Stomach (tissue), 9 donors: Measurements from ENCODE around the gene KCNAB2. TPM values are rescaled to one million over a fixed set of nuclear protein-coding genes. Genes with fewer than 3 reads are reported as not detected.

ENCODE experiments used
- DNase-seq, 2 donors: peaks; one replicate each; pipeline versions ENCODE4 v3.0.0 to v3.0.0-alpha.2; 2013 to 2019
- H3K27ac ChIP-seq, 5 donors: fragments of 200-600 bp in 4 of 5; sonication (generic) in 4 of 5; one replicate each; pipeline ENCODE4 v1.5.1; 2013 to 2019; ENCODE audit warnings: mild to moderate bottlenecking in 1 of 5, moderate library complexity in 1 of 5
- H3K27me3 ChIP-seq, 3 donors: fragments of 200-600 bp; sonication (generic); one replicate each; pipeline ENCODE4 v1.5.1; 2017 to 2019; ENCODE audit warnings: mixed run types in 1 of 3
- H3K36me3 ChIP-seq, 4 donors: fragments of 200-600 bp; sonication (generic); 1 replicate in 3 of 4; 2 replicates in 1 of 4; pipeline ENCODE4 v1.5.1; 2016 to 2019
- H3K4me1 ChIP-seq, 4 donors: fragments of 200-600 bp; sonication (generic); one replicate each; pipeline ENCODE4 v1.5.1; 2016 to 2019
- H3K4me3 ChIP-seq, 4 donors: fragments of 200-600 bp; sonication (generic) in 3 of 4; one replicate each; pipeline ENCODE4 v1.5.1; 2016 to 2019; ENCODE audit warnings: mild to moderate bottlenecking in 1 of 4
- H3K9me3 ChIP-seq, 4 donors: fragments of 200-600 bp; sonication (generic); one replicate each; pipeline ENCODE4 v1.5.1; 2016 to 2019
- EP300 ChIP-seq: sonication (generic); formaldehyde crosslinking; IDR thresholded peaks from one replicate; pipeline ENCODE4 v1.6.1; 2017; ENCODE audit warnings: antibody characterized with exemption
- POLR2A ChIP-seq, 4 donors: fragments of 450-650 bp; IDR thresholded peaks; one replicate each; pipeline ENCODE4 v1.6.1; 2016; ENCODE audit warnings: antibody characterized with exemption in 4 of 4, control low read depth in 2 of 4, mild to moderate bottlenecking in 1 of 4, moderate library complexity in 1 of 4
- POLR2AphosphoS5 ChIP-seq, 3 donors: sonication (generic); formaldehyde crosslinking; IDR thresholded peaks; one replicate each; pipeline ENCODE4 v1.6.1; 2016; ENCODE audit warnings: antibody characterized with exemption in 3 of 3
- WGBS, 5 donors: extraction: QIAGEN DNeasy Blood & Tissue Kit in 3 of 5; methylation state at CpG; one replicate each; pipeline versions ENCODE4 v1.1.5 to v1.1.7; 2013 to 2018; 5-methylcytosine and 5-hydroxymethylcytosine counted together
- intact Hi-C: fragments of 100-400 bp; cut with DNase I; formaldehyde crosslinking; loops from one replicate; pipeline ENCODE4 v1.15.1; 2023; ENCODE audit warnings: low total_unique reads
- polyA plus RNA-seq, 3 donors: library from polyadenylated mRNA; stranded (reverse); fragments of 200-250 nt; gene quantifications; one replicate each; pipeline ENCODE4 v1.2.3, GENCODE V29; 2013
- total RNA-seq, 5 donors: library from RNA; depleted of rRNA; stranded (reverse); fragments of >200 nt; gene quantifications; one replicate each; pipeline versions ENCODE4 v1.1.0 to v1.2.3, GENCODE V29; 2014 to 2016
- TF ChIP-seq, protein P1 (sequence below), 7 experiments: fragments of 450-650 bp in 4 of 7; fragments of 200-600 bp in 3 of 7; sonication (generic) in 3 of 7; IDR thresholded peaks; one replicate each; pipeline ENCODE4 v1.5.1; 2016 to 2019; ENCODE audit warnings: antibody characterized with exemption in 7 of 7, control low read depth in 2 of 7, mild to moderate bottlenecking in 1 of 7
- donor health status: healthy with polysubstance abuse.
- donor health status: Bipolar disorder and iron deficiency.
- donor health status: healthy.

KCNAB2 gene
- total and polyA plus RNA-seq, 8 donors: 0.29 to 39.1 (median 3.3) TPM

DNA sequence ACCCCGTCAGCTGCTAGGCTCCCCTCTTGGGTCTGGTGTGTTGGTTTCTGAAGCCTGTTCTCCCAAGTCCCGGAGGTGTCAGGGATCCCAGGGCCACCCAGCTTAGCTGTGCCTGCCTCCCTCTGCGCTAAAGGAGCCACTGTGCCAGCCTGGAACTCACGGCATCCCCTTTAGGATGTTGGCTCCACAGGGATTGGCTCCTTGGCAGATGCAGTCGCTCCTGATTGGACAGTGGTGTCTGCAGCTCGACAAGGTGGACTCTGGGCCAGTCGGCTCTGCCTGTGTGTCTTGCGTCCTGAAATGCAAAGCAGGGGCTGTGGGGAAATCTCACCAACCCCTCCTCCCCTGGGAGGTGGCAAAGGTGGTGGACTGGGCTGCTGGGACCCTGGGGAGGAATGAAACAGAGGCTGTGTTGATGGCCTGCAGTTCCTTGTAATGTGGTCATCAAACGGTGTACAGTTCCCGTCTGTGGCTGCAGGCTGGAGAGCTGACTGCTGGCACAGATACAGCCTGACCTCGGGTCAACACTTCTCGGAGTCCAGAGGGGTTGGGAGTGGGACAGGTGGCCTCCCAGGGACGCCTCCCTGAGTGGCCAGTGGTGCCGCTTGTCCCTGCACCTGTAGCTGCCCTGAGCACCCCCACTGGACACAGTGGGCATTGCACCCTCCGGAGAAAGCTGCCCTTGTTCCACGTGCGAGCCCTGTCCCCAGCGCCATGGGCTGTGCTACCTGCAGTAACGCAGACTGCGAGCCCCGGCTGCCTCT, 11.5 kb upstream of the KCNAB2 start:
- Histone ChIP-seq H3K9me3 (no peaks in the 10 kb centered on the region), H3K36me3 (peaks cover 0 to 4% (median 0%) of the 10 kb centered on the region in 4 donors), H3K4me3 (no peak overlapping the region), H3K4me1 (peaks cover 0 to 20% (median 3%) of the 10 kb centered on the region in 4 donors), H3K27me3 (peaks cover 0 to 36% (median 0%) of the 10 kb centered on the region in 3 donors), H3K27ac (no peak overlapping the region)
- intact Hi-C loops: no loop called here
- 21 to 30% (median 24%) methylated on average over 14 to 21 of the region's 21 CpGs for WGBS, 5 donors
- TF ChIP-seq, protein P1, sequence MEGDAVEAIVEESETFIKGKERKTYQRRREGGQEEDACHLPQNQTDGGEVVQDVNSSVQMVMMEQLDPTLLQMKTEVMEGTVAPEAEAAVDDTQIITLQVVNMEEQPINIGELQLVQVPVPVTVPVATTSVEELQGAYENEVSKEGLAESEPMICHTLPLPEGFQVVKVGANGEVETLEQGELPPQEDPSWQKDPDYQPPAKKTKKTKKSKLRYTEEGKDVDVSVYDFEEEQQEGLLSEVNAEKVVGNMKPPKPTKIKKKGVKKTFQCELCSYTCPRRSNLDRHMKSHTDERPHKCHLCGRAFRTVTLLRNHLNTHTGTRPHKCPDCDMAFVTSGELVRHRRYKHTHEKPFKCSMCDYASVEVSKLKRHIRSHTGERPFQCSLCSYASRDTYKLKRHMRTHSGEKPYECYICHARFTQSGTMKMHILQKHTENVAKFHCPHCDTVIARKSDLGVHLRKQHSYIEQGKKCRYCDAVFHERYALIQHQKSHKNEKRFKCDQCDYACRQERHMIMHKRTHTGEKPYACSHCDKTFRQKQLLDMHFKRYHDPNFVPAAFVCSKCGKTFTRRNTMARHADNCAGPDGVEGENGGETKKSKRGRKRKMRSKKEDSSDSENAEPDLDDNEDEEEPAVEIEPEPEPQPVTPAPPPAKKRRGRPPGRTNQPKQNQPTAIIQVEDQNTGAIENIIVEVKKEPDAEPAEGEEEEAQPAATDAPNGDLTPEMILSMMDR (IDR thresholded peaks at IDR 0.05): peak in 5 of 7 experiments; percentile 11 to 68 (median 61)
- TF ChIP-seq EP300: no peak
- peak; percentile 44 to 61 for DNase-seq

DNA sequence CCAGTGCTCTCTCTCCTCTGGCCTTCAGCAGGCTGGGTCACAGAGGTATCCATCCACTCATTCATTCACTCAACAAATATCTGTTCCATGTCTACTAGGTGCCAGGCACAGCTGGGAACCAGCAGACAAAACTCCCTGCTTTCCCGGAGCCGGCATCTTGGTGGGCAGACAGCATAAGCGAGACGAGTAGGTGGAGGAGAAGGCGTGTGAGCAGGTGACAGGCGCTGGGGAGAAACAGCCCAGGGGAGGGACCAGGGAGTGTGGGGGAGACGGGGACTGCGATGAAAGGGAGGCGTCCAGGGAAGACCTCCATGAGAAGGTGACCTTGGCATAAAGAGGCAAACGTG, 11.0 kb upstream of the KCNAB2 start:
- H3K9me3 ChIP-seq: no peaks in the 10 kb centered on the region
- peaks cover 0 to 41% (median 0%) of the 10 kb centered on the region in 3 donors for H3K27me3 ChIP-seq
- no peaks in the 10 kb centered on the region for H3K36me3 ChIP-seq
- 63 to 71% (median 69%) methylated on average over 10 of the region's 10 CpGs for WGBS, 5 donors
- no peak for DNase-seq
- peaks cover 0 to 15% (median 3%) of the 10 kb centered on the region in 4 donors for H3K4me1 ChIP-seq
- no peak for TF ChIP-seq POLR2A (IDR thresholded peaks at IDR 0.05)
- TF ChIP-seq, protein P1 (IDR thresholded peaks at IDR 0.05): no peak
- no peak for TF ChIP-seq EP300
- intact Hi-C loops: no loop called here
- no peak overlapping the region for H3K27ac ChIP-seq
- no peak overlapping the region for H3K4me3 ChIP-seq

DNA sequence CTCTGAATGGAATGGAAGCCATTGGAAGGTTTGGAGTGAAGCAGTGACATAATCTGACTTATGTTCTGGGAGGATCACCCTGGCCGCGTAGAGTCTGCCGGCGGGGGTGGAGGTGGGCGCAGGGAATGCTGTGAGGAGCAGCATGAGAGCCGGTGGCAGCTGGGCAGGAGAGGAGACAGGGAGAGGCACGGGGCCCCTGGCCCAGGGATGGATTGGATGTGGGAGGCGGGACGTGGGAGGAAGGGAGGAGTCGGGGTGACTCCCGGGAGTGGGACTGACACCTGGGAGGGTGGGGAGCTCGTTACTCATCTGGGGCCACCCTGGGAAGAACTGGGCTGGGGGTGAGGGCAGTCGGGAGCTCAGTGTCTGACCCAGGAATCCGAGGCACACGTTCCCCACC, 10.4 kb upstream of the KCNAB2 start:
- intact Hi-C loops: no loop called here
- peaks cover 0 to 1% (median 0%) of the 10 kb centered on the region in 4 donors for H3K36me3 ChIP-seq
- H3K4me3 ChIP-seq: no peak overlapping the region
- 63 to 70% (median 64%) methylated on average over 14 to 15 of the region's 15 CpGs for whole genome bisulfite sequencing, 5 donors
- H3K27me3 ChIP-seq: peaks cover 0 to 45% (median 0%) of the 10 kb centered on the region in 3 donors
- no peak for TF ChIP-seq EP300
- no peak for TF ChIP-seq POLR2AphosphoS5 (IDR thresholded peaks at IDR 0.05)
- no peak for TF ChIP-seq POLR2A (IDR thresholded peaks at IDR 0.05)
- TF ChIP-seq, protein P1 (IDR thresholded peaks at IDR 0.05): no peak
- no peak for DNase-seq
- H3K27ac ChIP-seq: no peak overlapping the region
- H3K4me1 ChIP-seq: peaks cover 0 to 10% (median 3%) of the 10 kb centered on the region in 4 donors
- H3K9me3 ChIP-seq: no peaks in the 10 kb centered on the region

DNA sequence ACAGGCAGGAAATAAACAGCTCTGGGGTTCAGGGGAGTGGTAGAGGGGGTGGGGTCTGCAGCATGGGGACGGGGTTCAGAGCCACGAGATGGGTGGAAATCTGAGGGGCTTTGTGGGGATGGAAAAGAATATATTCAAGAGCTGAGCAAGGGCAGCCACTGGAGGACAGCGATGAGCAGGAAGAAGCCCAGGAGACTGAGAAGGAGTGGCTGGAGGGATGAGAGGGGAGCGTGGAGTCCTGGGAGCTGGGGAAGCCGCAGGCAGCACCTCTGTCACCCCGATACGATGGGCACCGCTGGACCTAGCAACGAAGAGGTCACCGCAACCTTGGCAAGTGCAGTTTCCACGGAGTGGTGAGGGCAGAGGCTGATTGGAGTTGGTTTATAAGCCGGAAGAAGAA, 10.0 kb upstream of the KCNAB2 start:
- no peak overlapping the region for H3K4me3 ChIP-seq
- peaks cover 0 to 10% (median 3%) of the 10 kb centered on the region in 4 donors for H3K4me1 ChIP-seq
- no peak for DNase-seq
- 64 to 76% (median 69%) methylated on average over 12 of the region's 12 CpGs for WGBS, 5 donors
- TF ChIP-seq POLR2AphosphoS5 (IDR thresholded peaks at IDR 0.05): no peak
- TF ChIP-seq EP300: no peak
- TF ChIP-seq, protein P1 (IDR thresholded peaks at IDR 0.05): no peak
- no peak for TF ChIP-seq POLR2A (IDR thresholded peaks at IDR 0.05)
- no peaks in the 10 kb centered on the region for H3K9me3 ChIP-seq
- H3K36me3 ChIP-seq: peaks cover 0 to 5% (median 0%) of the 10 kb centered on the region in 4 donors
- peaks cover 0 to 45% (median 0%) of the 10 kb centered on the region in 3 donors for H3K27me3 ChIP-seq
- intact Hi-C loops: no loop called here
- no peak overlapping the region for H3K27ac ChIP-seq
